Measurements from ENCODE around the gene LRRIQ4.

Gene LRRIQ4

GRCh38 chr3:169857811-169858210 lies 45.1 kb downstream of the LRRIQ4 start:
- no peak for DNase-seq

GRCh38 chr3:169861871-169862270 lies 49.2 kb downstream of the LRRIQ4 start:
- DNase-seq = no peak

GRCh38 chr3:169863458-169863899 lies 50.8 kb downstream of the LRRIQ4 start:
- peak; percentile 52 for DNase-seq

GRCh38 chr3:169864270-169864669 lies 51.6 kb downstream of the LRRIQ4 start:
- DNase-seq = no peak

- DNase-seq = no peak
Observed at GRCh38 chr3:169865176-169865767, 52.6 kb downstream of the LRRIQ4 start.

- DNase-seq = no peak
Observed at GRCh38 chr3:169867584-169868210, 55.0 kb downstream of the LRRIQ4 start.

- DNase-seq = no peak
Observed at GRCh38 chr3:169868369-169868768, 55.7 kb downstream of the LRRIQ4 start.

GRCh38 chr3:169869484-169870220 lies 57.0 kb downstream of the LRRIQ4 start, which contains the start of gene LRRC31:
Gene LRRC31 (minus strand): TSS chr3:169869935. CDS start chr3:169869807, 128 bp downstream.
- DNase-seq = no peak

- no peak for DNase-seq
Observed at GRCh38 chr3:169871129-169871886, 58.6 kb downstream of the LRRIQ4 start.

GRCh38 chr3:169879013-169879557 lies 66.4 kb downstream of the LRRIQ4 start:
- DNase-seq = no peak

GRCh38 chr3:169879845-169880575 lies 67.3 kb downstream of the LRRIQ4 start:
- no peak for DNase-seq

GRCh38 chr3:169880576-169881250 lies 68.0 kb downstream of the LRRIQ4 start:
- no peak for DNase-seq

- DNase-seq = no peak
Observed at GRCh38 chr3:169886671-169887070, 74.0 kb downstream of the LRRIQ4 start.
